ENCODE results near the gene CYSLTR2. TPM values are rescaled to one million over a fixed set of nuclear protein-coding genes. Genes with fewer than 3 reads are reported as not detected.
"Not testable (repeated sequence)": the region's sequence is repeated elsewhere in the genome, so short reads cannot be mapped to it uniquely, and the experiment has no call there.

Gene CYSLTR2
- total RNA-seq, 3 donors from 2014 or later: 0.14 to 1.4 (median 0.58) TPM

DNA sequence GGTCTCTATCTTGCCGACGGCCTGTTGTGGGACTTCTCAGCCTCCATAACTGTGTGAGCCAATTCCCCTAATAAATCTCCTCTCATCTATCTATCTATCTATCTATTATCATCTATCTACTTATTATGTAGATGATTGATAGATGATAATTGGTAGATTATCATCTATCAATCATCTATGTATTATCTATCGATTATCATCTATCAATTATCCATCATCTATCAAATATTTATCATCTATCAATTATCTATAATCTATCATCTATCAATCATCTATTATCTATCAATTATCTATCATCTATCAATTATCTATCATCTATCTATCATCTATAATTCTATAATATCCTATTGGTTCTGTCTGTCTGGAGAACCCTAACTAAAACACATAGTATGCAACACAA lies 33.5 kb downstream of the CYSLTR2 start:
- TF ChIP-seq, protein P1, sequence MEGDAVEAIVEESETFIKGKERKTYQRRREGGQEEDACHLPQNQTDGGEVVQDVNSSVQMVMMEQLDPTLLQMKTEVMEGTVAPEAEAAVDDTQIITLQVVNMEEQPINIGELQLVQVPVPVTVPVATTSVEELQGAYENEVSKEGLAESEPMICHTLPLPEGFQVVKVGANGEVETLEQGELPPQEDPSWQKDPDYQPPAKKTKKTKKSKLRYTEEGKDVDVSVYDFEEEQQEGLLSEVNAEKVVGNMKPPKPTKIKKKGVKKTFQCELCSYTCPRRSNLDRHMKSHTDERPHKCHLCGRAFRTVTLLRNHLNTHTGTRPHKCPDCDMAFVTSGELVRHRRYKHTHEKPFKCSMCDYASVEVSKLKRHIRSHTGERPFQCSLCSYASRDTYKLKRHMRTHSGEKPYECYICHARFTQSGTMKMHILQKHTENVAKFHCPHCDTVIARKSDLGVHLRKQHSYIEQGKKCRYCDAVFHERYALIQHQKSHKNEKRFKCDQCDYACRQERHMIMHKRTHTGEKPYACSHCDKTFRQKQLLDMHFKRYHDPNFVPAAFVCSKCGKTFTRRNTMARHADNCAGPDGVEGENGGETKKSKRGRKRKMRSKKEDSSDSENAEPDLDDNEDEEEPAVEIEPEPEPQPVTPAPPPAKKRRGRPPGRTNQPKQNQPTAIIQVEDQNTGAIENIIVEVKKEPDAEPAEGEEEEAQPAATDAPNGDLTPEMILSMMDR (IDR thresholded peaks at IDR 0.05): no peak
- Histone ChIP-seq H3K9me3 (no peaks in the 10 kb centered on the region), H3K4me1 (ENCODE audit: low read depth) (no peaks in the 10 kb centered on the region), H3K36me3 (ENCODE audit: low read depth) (no peaks in the 10 kb centered on the region), H3K4me3 (no peak overlapping the region)
- intact Hi-C loops (cut with DNase I, micrococcal nuclease): no loop called here
- no peak for DNase-seq
- no peak for ATAC-seq

DNA sequence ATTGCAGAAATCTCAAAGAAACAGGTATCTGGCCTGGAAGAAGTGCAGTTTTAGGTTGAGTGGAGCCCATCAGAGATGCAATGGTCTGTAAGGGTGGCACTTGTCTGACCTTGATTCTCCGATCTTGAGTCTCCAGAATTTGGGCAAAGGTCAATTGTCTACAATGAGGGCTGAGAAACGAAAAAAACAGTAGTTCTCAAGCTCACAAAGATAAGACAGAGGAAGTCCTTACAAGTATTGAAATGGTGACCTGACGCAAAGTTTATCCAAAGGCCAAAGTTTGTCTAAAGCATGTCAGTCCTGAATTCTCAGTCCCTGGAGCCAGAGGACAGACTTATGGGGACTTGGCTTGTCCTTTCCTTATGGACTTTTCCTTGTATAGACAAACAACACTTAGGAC lies 40.3 kb downstream of the CYSLTR2 start:
- Histone ChIP-seq H3K4me1 (ENCODE audit: low read depth) (no peaks in the 10 kb centered on the region), H3K9me3 (no peaks in the 10 kb centered on the region), H3K4me3 (no peak overlapping the region), H3K36me3 (ENCODE audit: low read depth) (no peaks in the 10 kb centered on the region)
- DNase-seq (no peak), ATAC-seq (no peak)
- TF ChIP-seq, protein P1 (IDR thresholded peaks at IDR 0.05): no peak
- intact Hi-C loops (cut with DNase I, micrococcal nuclease): no loop called here

DNA sequence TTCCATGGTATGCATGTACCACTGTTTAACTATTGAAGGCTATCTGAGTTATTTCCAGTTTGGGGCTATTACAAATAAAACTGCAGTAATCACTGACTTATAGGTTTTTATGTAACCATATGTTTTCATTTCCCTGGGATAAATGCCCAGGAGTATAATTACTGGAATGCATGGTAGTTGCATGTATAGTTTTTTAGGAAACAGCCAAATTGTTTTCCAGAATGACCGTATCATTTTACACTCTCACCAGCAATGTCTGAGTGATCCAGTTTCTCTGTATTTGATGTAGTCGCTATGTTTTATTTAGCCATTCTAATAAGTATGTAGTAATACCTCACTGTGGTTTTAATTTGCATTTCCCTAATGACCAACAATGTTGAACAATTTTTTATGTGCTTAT lies 42.0 kb downstream of the CYSLTR2 start:
- Histone ChIP-seq H3K36me3 (ENCODE audit: low read depth) (no peaks in the 10 kb centered on the region), H3K4me1 (ENCODE audit: low read depth) (no peaks in the 10 kb centered on the region), H3K4me3 (no peak overlapping the region), H3K9me3 (no peaks in the 10 kb centered on the region)
- TF ChIP-seq, protein P1 (IDR thresholded peaks at IDR 0.05): no peak
- DNase-seq (no peak), ATAC-seq (no peak)
- intact Hi-C loops (cut with DNase I, micrococcal nuclease): no loop called here

DNA sequence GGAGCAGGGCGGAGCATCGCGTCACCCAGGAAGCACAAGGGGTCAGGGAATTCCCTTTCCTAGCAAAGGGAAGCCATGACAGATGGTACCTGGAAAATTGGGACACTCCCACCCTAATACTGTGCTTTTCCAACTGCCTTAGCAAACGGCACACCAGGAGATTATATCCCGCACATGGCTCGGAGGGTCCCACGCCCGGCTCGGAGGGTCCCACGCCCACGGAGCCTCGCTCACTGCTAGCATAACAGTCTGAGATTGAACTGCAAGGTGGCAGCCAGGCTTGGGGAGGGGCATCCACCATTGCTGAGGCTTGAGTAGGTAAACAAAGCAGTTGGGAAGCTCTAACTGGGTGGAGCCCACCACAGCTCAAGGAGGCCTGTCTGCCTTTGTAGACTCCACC lies 42.9 kb downstream of the CYSLTR2 start:
- DNase-seq; H3K4me3 ChIP-seq; intact Hi-C loops (cut with DNase I, micrococcal nuclease); H3K4me1 ChIP-seq (ENCODE audit: low read depth); H3K36me3 ChIP-seq (ENCODE audit: low read depth); H3K9me3 ChIP-seq; ATAC-seq: not testable (repeated sequence)

DNA sequence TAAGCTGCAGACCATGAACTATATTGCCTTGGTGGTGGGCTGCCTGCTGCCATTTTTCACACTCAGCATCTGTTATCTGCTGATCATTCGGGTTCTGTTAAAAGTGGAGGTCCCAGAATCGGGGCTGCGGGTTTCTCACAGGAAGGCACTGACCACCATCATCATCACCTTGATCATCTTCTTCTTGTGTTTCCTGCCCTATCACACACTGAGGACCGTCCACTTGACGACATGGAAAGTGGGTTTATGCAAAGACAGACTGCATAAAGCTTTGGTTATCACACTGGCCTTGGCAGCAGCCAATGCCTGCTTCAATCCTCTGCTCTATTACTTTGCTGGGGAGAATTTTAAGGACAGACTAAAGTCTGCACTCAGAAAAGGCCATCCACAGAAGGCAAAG lies 53.7 kb downstream of the CYSLTR2 start:
- no peaks in the 10 kb centered on the region for H3K36me3 ChIP-seq (ENCODE audit: low read depth)
- DNase-seq (no peak), ATAC-seq (no peak)
- H3K9me3 ChIP-seq: no peaks in the 10 kb centered on the region
- H3K4me1 ChIP-seq (ENCODE audit: low read depth): no peaks in the 10 kb centered on the region
- TF ChIP-seq, protein P1 (IDR thresholded peaks at IDR 0.05): no peak
- H3K4me3 ChIP-seq: no peak overlapping the region
- intact Hi-C loops (cut with DNase I, micrococcal nuclease): no loop called here

DNA sequence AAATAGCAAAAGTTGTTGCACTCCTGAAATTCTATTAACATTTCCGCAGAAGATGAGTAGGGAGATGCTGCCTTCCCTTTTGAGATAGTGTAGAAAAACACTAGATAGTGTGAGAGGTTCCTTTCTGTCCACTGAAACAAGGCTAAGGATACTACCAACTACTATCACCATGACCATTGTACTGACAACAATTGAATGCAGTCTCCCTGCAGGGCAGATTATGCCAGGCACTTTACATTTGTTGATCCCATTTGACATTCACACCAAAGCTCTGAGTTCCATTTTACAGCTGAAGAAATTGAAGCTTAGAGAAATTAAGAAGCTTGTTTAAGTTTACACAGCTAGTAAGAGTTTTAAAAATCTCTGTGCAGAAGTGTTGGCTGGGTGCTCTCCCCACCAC lies 55.0 kb downstream of the CYSLTR2 start:
- intact Hi-C loops (cut with DNase I, micrococcal nuclease): no loop called here
- TF ChIP-seq, protein P1 (IDR thresholded peaks at IDR 0.05): no peak
- Histone ChIP-seq H3K4me1 (ENCODE audit: low read depth) (no peaks in the 10 kb centered on the region), H3K9me3 (no peaks in the 10 kb centered on the region), H3K4me3 (no peak overlapping the region), H3K36me3 (ENCODE audit: low read depth) (no peaks in the 10 kb centered on the region)
- DNase-seq (no peak), ATAC-seq (no peak)

All from mucosa of descending colon (tissue), 3 donors.